Right ventricle myocardium superior (tissue), 1 donor: ENCODE measurements around the gene ERAL1. TPM values are rescaled to one million over a fixed set of nuclear protein-coding genes. Genes with fewer than 3 reads are reported as not detected.
A peak's percentile ranks its signal among the peaks of the same experiment; 100 is the strongest.
"Not testable (repeated sequence)": the region's sequence is repeated elsewhere in the genome, so short reads cannot be mapped to it uniquely, and the experiment has no call there.

Experiments
- ATAC-seq: fragments of 200-7000 bp; cut with Tn5 transposase; one replicate; pipeline ENCODE4 v1.9.1; 2020; ENCODE audit warnings: mild to moderate bottlenecking; ENCODE audit not compliant: poor library complexity
- DNase-seq: peaks from one replicate; pipeline ENCODE4 v3.0.0-alpha.2; 2020
- intact Hi-C: fragments of 100-400 bp; cut with DNase I; formaldehyde crosslinking; loops from one replicate; pipeline ENCODE4 v1.11.2; 2022
- total RNA-seq: library from RNA; stranded (reverse); fragmentation: NEBNext Ultra II Directional; extraction: Animal tissue kit (Norgen Biotek cat#: 25700); gene quantifications from one replicate; pipeline ENCODE4 v1.2.1, GENCODE V29; 2021
- donor health status: DM: no; HTN: yes; CAD: no; lungs with severe emphysema.

The ERAL1 gene
- total RNA-seq, 1 donor from 2014 or later: 36.4 TPM

DNA sequence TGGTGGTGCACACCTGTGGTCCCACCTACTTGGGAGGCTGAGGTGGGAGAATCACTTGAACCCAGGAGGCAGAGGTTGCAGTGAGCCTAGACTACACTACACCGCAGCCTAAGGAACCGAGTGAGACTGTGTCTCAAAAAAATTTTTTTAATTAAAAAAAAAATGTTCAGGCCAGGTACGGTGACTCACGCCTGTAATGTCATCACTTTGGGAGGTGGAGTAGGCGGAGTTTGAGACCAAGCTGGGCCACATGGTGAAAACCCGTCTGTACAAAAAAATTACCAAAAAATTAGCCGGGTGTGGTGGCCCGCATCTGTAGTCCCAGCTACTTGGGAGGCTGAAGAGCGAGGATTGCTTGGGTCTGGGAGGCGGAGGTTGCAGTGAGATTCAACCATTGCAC, 8.6 kb upstream of the ERAL1 start:
- intact Hi-C loops: no loop called here
- ATAC-seq (no peak), DNase-seq (no peak)

DNA sequence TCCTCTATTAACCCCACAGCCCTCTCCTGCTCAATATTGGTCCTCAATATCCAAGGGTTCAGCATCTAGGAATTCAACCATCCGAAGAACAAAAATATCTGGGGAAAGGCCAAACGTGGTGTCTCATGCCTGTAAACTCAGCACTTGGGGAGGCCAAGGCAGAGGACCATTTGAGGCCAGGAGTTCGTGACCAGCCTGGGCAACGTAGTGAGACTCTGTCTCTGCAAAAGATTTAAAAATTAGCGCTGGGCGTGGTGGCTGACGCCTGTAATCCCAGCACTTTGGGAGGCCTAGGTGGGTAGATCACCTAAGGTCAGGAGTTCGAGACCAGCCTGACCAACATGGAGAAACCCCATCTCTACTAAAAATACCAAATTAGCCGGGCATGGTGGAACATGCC, 8.1 kb upstream of the ERAL1 start:
- intact Hi-C loops, DNase-seq, ATAC-seq: not testable (repeated sequence)

DNA sequence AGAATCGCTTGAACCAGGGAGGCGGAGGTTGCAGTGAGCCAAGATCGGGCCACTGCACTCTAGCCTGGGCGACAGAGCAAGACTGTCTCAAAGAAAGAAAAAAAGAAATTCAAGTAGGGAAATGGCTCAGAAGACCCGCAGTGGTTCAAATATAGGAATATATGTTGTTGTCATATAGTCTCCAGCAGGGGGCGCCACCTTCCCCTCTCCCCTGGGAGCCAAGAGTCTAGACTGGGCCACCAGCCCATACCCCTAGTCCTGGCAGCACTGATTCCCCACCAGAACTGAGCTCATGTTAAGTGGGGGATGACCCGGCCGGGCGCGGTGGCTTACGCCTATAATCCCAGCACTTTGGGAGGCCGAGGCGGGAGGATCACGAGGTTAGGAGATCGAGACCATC, 6.1 kb upstream of the ERAL1 start:
- peak; percentile 58 for DNase-seq
- ATAC-seq, intact Hi-C loops: not testable (repeated sequence)

DNA sequence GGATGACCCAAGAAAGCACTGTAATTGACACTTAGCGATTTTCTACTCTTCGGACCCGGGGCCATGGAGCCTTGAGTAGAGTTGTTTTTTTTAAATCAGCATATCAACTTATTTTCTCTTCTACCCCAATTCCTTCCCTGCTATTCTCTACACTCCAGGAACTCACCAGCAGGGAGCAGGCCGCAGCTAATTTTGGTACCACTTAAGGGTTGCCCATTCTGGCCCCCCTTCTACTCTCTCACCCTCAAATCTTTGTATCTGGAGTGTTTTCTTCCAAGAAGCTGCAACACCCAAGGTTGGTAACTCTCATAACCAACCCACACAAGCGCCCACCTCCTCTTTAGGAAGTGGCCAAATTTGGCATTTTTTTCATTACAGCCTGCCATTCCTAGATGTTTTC, 5.5 kb upstream of the ERAL1 start:
- peak; percentile 57 for ATAC-seq
- intact Hi-C loops: no loop called here
- no peak for DNase-seq

DNA sequence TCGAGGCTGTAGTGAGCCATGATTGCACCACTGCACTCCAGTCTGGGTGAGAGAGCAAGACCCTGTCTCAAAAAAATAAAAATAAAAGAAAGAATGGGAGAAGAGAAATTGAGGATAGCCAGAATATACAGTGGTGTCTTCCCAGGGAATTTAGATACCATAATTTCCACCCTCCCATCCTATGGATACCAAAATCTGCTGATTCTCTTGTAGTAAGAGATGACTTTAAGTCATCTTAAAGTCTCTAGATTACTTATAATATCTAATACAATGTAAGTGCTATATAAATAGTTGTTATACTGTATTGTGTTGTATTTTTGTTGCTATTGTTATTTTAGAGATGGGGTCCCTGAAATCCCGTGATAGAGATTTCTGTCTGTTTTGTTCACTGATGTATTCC, 1.5 kb upstream of the ERAL1 start:
- ATAC-seq (no peak), DNase-seq (no peak)
- intact Hi-C loops: no loop called here

DNA sequence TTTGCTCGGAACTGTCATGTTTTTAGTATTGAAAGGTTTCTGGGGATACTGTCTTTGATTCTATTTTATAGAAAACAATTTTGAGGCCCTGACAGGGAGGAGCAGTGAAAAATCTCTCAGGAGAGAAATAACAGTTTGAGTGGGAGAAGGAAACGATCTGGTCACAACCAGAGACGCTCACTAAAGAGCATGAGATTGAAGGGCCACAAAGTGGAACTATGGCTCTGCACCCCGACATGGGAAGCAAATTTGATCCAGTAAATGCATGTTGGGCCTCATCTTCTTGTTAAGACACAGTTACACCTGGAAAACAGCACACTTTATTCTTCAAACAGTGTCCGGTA, 492 bp downstream of the ERAL1 start:
- no peak for DNase-seq
- intact Hi-C loops: no loop called here
- no peak for ATAC-seq

DNA sequence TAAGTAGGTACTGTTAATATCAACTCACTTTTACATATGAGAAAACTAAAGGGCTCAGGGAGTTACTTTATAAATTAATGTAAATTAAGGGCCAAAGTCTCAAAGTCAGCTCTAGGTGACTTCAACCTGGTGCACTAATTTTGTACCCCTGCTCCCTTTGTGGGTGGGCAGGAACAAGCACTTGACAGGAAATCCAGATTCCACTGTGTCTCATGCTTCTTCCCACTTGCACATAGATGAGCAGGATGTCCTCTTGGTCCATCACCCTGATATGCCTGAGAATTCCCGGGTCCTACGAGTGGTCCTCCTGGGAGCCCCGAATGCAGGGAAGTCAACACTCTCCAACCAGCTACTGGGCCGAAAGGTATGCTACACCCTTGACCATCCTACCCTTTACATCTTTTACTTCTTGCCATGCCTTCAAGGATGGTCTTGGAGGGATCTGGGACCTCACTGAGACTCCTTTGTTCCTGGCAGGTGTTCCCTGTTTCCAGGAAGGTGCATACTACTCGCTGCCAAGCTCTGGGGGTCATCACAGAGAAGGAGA, 1.3 kb downstream of the ERAL1 start:
- DNase-seq (no peak), ATAC-seq (no peak)
- intact Hi-C loops: no loop called here

DNA sequence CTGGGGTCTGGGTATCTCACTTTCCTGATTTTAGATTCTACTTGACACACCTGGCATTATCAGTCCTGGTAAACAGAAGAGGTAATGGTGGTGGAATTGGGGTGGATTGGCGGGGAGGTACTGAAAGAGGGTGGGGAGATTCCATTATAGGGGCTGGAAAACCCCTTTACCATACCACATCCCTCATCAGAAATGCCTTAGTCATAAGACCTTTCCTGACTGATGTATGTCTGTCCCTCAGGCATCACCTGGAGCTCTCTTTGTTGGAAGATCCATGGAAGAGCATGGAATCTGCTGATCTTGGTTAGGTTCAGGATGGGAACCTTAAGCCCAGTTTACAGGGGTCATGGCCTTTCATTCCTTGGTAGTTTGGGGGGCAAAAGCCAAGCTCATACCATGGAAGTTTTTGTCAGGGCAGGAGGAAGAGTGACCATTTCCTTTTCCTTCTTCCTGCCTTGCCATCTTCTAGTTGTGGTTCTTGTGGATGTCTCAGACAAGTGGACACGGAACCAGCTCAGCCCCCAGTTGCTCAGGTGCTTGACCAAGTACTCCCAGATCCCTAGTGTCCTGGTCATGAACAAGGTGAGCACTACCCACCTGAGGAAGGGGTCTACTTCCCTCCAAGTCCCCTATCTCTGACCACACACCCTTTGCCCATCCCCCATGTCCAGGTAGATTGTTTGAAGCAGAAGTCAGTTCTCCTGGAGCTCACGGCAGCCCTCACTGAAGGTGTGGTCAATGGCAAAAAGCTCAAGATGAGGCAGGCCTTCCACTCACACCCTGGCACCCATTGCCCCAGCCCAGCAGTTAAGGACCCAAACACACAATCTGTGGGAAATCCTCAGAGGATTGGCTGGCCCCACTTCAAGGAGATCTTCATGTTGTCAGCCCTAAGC, 3.3 kb downstream of the ERAL1 start:
- no peak for DNase-seq

DNA sequence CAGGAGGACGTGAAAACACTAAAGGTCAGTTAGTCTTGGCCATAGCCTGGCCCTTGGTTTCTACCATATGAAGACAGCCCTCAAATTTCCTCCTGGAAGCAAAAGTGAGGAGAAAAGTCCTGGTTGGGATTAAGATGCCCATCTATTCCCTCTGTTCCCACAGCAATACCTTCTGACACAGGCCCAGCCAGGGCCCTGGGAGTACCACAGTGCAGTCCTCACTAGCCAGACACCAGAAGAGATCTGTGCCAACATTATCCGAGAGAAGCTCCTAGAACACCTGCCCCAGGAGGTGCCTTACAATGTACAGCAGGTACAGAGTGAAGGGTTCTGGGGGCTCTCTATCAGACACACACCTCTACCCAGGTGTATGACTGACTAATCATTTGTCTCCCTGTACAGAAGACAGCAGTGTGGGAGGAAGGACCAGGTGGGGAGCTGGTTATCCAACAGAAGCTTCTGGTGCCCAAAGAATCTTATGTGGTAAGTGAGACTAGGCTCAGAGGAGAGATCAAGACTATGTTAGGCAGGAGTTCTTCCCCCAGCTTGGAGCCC, 4.1 kb downstream of the ERAL1 start:
- intact Hi-C loops: no loop called here
- DNase-seq: no peak
- ATAC-seq: no peak

More for the DNA sequence above, 3.3 kb downstream of the ERAL1 start:
- no peak for ATAC-seq
- intact Hi-C loops: no loop called here

DNA sequence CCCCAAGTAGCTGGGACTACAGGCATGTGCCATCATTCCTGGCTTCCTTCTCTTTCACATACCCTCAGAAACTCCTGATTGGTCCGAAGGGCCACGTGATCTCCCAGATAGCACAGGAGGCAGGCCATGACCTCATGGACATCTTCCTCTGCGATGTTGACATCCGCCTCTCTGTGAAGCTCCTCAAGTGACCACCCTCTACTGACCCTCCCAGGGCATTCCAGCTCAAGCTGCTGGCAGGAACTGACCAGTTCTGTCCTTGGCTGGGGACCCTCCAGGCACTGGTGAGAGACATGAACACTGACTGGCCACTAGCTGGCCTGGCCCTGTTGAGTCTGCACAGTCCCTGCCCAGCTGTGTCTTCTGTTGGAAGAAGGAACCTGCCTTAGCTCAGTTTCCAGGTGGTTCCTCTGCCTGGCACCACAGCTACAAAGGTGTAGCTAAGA, 5.6 kb downstream of the ERAL1 start:
- intact Hi-C loops: no loop called here
- DNase-seq: no peak
- ATAC-seq: no peak

DNA sequence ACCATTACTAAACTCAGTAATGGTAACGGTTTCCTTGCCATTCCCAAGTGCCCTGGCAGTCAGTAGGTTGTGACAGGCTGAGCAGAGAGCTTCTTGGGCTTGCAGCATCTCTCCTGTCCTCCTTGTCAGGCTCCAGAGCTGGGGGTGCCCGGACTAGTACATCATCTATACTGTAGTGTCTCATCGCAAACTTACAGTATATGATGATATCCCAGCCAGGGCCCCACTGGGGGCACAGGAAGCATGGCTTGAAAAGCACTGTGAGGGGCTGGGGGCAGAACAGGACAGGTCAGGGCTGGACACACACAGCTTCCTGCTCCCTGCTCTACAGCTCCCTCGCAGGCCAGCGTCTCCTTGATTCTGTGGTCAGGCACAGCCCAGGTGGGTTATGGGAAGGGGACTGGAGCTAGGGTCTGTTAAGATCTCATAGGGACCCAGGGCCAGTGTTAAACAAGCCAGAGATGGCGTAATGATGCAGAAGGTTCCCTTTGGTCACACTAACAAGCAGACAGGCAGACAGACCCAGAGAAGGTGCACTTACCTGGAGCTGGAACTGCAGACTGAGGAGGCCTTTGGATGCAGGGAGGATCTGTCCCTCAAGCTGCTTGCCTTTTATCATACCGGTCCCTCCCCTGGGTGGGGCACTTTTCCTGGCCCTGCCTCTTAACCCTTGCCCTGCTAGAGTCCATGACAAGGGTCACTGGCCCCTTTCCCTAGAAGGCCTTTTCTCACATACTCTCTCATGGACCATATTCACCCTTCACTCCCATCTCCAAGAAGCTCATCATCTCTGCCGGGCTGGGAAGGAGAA, 6.8 kb downstream of the ERAL1 start:
- DNase-seq (no peak), ATAC-seq (no peak)
- intact Hi-C loops: no loop called here

DNA sequence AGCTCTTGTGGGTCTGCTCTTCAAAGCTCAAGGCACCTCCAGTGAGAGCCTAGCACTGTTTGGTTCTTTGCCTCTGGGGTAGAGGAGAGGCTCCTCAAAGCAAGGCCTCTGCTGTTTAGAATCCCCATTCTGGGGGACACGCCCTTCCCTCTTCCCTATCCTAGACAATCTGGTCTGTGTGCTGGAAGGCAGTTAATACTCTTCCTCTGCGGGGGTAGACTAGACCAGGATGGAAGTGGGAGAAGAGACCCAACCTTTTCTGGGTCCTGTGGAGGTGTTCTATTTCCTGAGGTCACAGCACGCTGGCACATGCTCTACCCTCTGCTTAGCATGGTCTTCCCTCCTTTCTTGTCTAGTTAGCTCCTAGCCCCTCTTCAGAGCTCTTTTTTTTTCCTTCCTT, 7.7 kb downstream of the ERAL1 start:
- no peak for DNase-seq
- intact Hi-C loops: no loop called here
- no peak for ATAC-seq

DNA sequence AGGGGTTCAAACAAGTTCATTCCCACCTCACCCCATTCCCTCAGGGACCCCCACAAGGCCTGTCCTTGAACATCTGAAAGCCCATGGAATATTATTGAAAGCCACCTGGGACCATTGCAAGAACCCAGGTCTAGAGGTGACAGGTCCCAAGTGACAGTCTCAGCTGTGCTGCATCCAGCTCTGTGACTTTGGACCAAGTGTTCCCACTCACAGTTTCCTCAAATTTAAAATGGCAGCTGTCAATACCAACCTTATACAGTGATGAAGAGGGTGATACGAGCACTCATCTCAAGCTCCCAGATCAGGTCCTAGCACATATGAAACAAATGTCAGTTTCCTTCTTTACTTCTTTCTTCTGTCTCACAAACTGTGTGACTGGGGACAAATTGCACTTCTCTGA, 9.1 kb downstream of the ERAL1 start:
- DNase-seq: no peak
- intact Hi-C loops: no loop called here
- ATAC-seq: no peak

DNA sequence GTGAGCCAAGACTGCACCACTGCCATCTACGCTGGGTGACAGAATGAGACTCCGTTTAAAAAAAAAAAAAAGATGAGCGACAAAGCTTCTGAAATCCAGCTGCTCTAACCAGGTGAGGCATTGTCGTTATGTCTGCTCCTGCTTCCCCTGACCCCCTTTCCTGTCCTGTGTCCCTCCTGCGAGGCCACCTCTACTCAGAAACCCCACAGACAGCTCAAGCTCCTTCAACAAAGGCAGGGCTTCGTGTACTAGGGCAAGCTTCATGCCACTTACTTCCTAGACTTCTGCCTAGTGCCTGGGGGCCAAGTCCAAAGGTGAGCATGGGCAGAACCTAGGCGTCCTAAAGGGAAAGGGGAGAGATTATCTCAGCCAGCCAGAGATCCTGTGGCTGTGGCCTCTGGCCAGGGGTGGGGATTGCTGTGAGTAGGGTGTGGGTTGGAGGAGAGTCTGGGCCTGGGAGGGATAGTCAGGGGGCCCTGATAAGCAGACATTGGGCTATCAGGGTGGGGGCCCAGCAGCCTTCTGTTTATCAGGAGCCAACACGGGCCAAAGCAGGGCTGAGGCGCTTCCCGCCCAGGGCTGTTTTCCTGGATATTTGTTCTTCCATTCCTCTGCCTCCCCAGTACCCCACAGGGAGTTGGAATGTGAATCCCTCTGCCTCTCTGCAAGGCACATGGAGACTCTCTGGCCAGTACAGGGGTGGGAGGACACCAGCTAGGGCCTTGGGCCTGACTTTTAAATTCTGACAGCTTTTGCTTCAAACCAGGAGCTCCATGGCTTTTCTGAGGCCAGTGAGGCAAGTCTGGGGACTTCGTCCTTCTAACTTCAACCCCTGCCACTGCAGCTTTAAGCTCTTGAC, 10.4 kb downstream of the ERAL1 start:
- intact Hi-C loops: no loop called here
- DNase-seq (no peak), ATAC-seq (peak; percentile 31)

DNA sequence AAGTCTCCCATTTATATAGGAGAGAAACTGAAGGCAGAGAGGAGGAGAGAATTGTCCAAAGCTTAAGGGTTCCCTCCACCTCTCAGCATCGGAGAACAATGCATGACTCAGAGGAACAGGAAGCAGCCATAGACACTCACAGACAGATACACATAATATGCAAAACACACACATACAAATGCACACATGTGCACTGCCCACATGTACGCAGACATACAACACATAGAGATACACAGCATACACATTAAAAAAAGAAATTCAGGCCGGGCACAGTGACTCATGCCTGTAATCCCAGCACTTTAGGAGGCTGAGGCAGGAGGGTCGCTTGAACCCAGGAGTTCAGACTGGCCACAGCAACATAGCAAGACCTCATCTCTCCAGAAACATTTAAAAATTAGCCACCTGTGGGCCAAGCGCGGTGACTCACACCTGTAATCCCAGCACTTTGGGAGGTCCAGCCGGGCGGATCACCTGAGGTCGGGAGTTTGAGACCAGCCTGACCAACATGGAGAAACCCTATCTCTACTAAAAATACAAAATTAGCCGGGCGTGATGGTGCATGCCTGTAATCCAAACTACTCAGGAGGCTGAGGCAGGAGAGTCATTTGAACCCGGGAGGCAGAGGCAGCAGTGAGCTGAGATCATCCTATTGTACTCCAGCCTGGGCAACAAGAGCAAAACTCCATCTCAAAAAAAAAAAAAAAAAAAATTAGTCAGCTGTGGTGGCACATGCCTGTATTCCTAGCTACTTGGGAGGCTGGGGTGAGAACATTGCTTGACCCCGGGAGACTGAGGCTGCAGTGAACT, 11.3 kb downstream of the ERAL1 start:
- intact Hi-C loops: no loop called here
- DNase-seq (no peak), ATAC-seq (no peak)

DNA sequence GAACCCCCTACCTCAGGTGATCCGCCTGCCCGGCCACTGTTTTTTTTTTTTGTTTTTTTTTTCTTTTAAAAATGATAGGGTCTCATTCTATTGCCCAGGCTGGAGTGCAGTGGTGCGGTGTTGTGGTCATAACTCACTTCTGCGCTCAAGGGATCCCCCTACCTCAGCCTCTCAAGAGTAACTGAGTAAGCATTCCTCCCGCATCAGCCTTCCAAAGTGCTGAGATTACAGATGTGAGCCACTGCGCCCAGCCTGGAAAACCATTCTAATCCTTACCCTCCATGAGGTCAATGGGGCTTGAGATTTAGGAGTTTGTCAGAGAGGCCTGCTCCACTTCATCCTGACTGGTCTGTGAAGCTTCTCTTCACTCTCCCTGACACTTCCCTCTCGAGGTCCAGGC, 12.5 kb downstream of the ERAL1 start:
- ATAC-seq (no peak), DNase-seq (no peak)
- intact Hi-C loops: no loop called here

DNA sequence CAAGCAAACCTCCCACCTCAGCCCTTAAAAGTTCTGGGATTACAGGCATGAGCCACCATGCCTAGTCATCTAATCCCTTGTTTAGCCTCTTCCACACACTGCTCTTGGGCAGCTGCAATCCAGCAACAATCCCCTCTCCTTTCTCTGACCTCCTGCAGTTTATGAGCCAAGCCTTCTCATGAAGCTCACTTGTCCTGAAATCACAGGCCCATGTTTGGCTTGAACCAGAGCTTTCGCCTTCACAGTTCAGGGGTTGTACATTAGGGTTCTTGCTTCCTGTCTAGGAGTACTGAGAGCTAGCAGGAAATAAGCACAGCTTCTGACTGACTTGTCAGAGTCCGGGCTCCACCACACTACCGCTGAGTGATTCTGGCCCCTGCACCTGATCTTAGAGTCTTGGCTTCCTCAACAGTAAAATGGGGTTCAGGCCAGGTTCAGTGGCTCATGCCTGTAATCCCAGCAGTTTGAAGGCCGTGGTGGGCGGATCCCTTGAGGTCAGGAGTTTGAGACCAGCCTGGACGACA, 16.3 kb downstream of the ERAL1 start:
- intact Hi-C loops: no loop called here
- ATAC-seq (no peak), DNase-seq (no peak)

DNA sequence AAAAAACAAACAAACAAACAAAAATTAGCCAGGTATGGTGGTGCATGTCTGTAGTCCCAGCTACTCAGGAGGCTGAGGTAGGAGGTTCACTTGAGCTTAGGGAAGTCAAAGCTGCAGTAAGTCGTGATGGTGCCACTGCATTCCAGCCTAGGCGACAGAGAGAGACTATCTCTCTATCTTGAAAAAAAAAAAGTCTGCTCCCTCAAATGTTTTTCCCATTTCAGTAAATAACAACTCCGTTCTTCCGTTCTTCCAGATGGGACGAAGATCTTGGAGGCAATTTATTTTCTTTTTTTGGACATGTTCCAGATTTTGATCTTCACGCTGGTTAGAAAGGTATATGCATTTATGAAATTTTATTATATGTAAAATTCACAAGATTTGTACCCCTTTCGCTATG, 19.0 kb downstream of the ERAL1 start:
- ATAC-seq: no peak
- DNase-seq: no peak
- intact Hi-C loops: no loop called here
